GM12878 (cell line): ENCODE data around the gene BDH1. TPM values are rescaled to one million over a fixed set of nuclear protein-coding genes. Genes with fewer than 3 reads are reported as not detected.

Source experiments
- ATAC-seq: fragments of 200-7000 bp; cut with Tn5 transposase; 3 replicates; pipeline ENCODE4 v1.9.1; 2020; ENCODE audit warnings: mild to moderate bottlenecking, moderate library complexity
- BruUV-seq: library from RNA; stranded (reverse); fragments of 400-500 nt; replicated peaks from 2 replicates; lab custom pipeline; 2021; lab: Mats Ljungman, UMichigan
- CTCF ChIA-PET: fragments of 300-600 bp; sonication (Branson Sonifier 250); formaldehyde crosslinking; extraction: SDS; loops from one replicate; lab custom pipeline; 2021; ENCODE audit warnings: inconsistent platforms; lab: Yijun Ruan, JAX
- POLR2A ChIA-PET: fragments of 350-600 bp; formaldehyde crosslinking; extraction: SDS; loops from one replicate; lab custom pipeline; 2021; ENCODE audit warnings: inconsistent platforms; lab: Charles Lee
- RAD21 ChIA-PET: fragments of 300-600 bp; sonication (Branson Sonifier 250); formaldehyde crosslinking; loops from one replicate; lab custom pipeline; 2023; ENCODE audit warnings: antibody characterized with exemption; ENCODE audit not compliant: unreplicated experiment; lab: Charles Lee
- SMC1A ChIA-PET: fragments of 300-600 bp; sonication (Branson Sonifier 250); formaldehyde crosslinking; loops from one replicate; lab custom pipeline; 2023; ENCODE audit not compliant: unreplicated experiment, uncharacterized antibody; lab: Charles Lee
- DNase-seq: peaks from one replicate; pipeline ENCODE4 v3.0.0-alpha.2; 2011; ENCODE audit warnings: low read depth, low spot score
- FAIRE-seq: peaks from 3 replicates; lab custom pipeline; 2011; peaks lifted over from hg19 to GRCh38; lab: Jason Lieb, UNC
- H2AFZ ChIP-seq: 2 replicates; pipeline ENCODE4 v1.6.0; 2011; ENCODE audit warnings: low read depth, low read length, control low read depth; ENCODE audit not compliant: control insufficient read depth
- H3K27ac ChIP-seq: 2 replicates; pipeline ENCODE4 v1.5.1; 2011; ENCODE audit warnings: control low read depth; ENCODE audit not compliant: control insufficient read depth, insufficient read depth
- H3K27me3 ChIP-seq, 2 experiments: replicated peaks in 1 of 2; 2 replicates each; pipeline versions ENCODE4 v1.6.0 to v1.6.1; 2011; ENCODE audit warnings: low read length in 1 of 2; ENCODE audit not compliant: control insufficient read depth in 2 of 2, insufficient read depth in 2 of 2
- H3K36me3 ChIP-seq, 2 experiments: 2 replicates each; pipeline ENCODE4 v1.5.1; 2011; ENCODE audit warnings: low read length in 1 of 2; ENCODE audit not compliant: control insufficient read depth in 2 of 2, insufficient read depth in 2 of 2
- H3K4me1 ChIP-seq: 2 replicates; pipeline ENCODE4 v1.6.1; 2011; ENCODE audit warnings: mild to moderate bottlenecking, low read length, moderate library complexity, mixed read lengths; ENCODE audit not compliant: control insufficient read depth, insufficient read depth
- H3K4me2 ChIP-seq: 2 replicates; pipeline ENCODE4 v1.6.0; 2011; ENCODE audit warnings: control low read depth; ENCODE audit not compliant: control insufficient read depth, insufficient read depth
- H3K4me3 ChIP-seq: fragments of 200-600 bp; sonication (generic); 2 replicates; pipeline ENCODE4 v1.5.1; 2016
- H3K79me2 ChIP-seq: 2 replicates; pipeline ENCODE4 v1.6.0; 2011; ENCODE audit warnings: low read length; ENCODE audit not compliant: control insufficient read depth, insufficient read depth
- H3K9ac ChIP-seq: 2 replicates; pipeline ENCODE4 v1.8.0; 2011; ENCODE audit warnings: low read length, control low read depth, mixed read lengths; ENCODE audit not compliant: control insufficient read depth, insufficient read depth
- H3K9me3 ChIP-seq: replicated peaks from 3 replicates; pipeline ENCODE4 v1.5.1; 2011; ENCODE audit warnings: mild to moderate bottlenecking, low read length; ENCODE audit not compliant: control insufficient read depth, insufficient read depth
- H4K20me1 ChIP-seq: 2 replicates; pipeline ENCODE4 v1.6.0; 2011; ENCODE audit not compliant: control insufficient read depth, insufficient read depth
- CHD2 ChIP-seq: IDR thresholded peaks from 2 replicates; pipeline ENCODE4 v1.6.1; 2011; ENCODE audit warnings: low read depth, low read length, improper control_type of control experiment, borderline replicate concordance
- KLF5 ChIP-seq: fragments of 450-650 bp; IDR thresholded peaks from 2 replicates; pipeline ENCODE4 v1.6.1; 2014; ENCODE audit warnings: mild to moderate bottlenecking; ENCODE audit not compliant: partially characterized antibody
- MEF2A ChIP-seq: IDR thresholded peaks from 2 replicates; pipeline ENCODE4 v1.6.1; 2011; ENCODE audit warnings: low read depth, mild to moderate bottlenecking, low read length, moderate library complexity; ENCODE audit not compliant: insufficient read depth
- NR2C2 ChIP-seq: IDR thresholded peaks from 2 replicates; pipeline ENCODE4 v1.6.1; 2011; ENCODE audit warnings: borderline replicate concordance, low read depth; ENCODE audit not compliant: control insufficient read depth, insufficient read length
- NRF1 ChIP-seq: conservative IDR thresholded peaks from 2 replicates; pipeline ENCODE4 v1.6.1; 2011; ENCODE audit warnings: mild to moderate bottlenecking, low read depth, low read length, improper control_type of control experiment
- RB1 ChIP-seq: fragments of 450-650 bp; formaldehyde crosslinking; IDR thresholded peaks from 2 replicates; pipeline ENCODE4 v1.6.1; 2017; ENCODE audit warnings: mild to moderate bottlenecking, borderline replicate concordance
- SREBF2 ChIP-seq: IDR thresholded peaks from 2 replicates; pipeline ENCODE4 v1.6.1; 2012; ENCODE audit warnings: mild to moderate bottlenecking, low read length
- YBX1 ChIP-seq: fragments of 450-650 bp; IDR thresholded peaks from 2 replicates; pipeline ENCODE4 v1.6.1; 2016; ENCODE audit warnings: antibody characterized with exemption
- WGBS: methylation state at CpG from one replicate; pipeline ENCODE4 v1.1.6; 2016; ENCODE audit warnings: low lambda C conversion rate; ENCODE audit not compliant: insufficient replicate concordance, insufficient coverage; ENCODE audit errors: missing lambda C conversion rate; 5-methylcytosine and 5-hydroxymethylcytosine counted together
- in situ Hi-C: fragments of 300-500 bp; cut with MboI; formaldehyde crosslinking; loops from 9 replicates; pipeline ENCODE4 v1.14.3; 2018; ENCODE audit warnings: mixed read lengths
- intact Hi-C: fragments of 100-400 bp; cut with micrococcal nuclease; formaldehyde crosslinking; loops from one replicate; pipeline ENCODE4 v1.14.2; 2022; ENCODE audit not compliant: unreplicated experiment
- polyA plus RNA-seq, 11 experiments: library from polyadenylated mRNA; depleted of rRNA in 4 of 11; unstranded in 6 of 11; stranded (reverse) in 5 of 11; fragments of >200 nt; fragmentation: Nextera tagmentation in 4 of 11; fragmentation: Illumina TruSeq in 1 of 11; extraction: Ambion mirVana in 4 of 11; extraction: Trizol in 1 of 11; gene quantifications; 1 replicate in 1 of 11; 2 replicates in 10 of 11; pipeline versions ENCODE4 v1.2.1 to v1.2.3, GENCODE V29; 2011 to 2016; ENCODE audit warnings: inconsistent platforms in 2 of 11, missing spikeins in 2 of 11, low read depth in 1 of 11
- total RNA-seq, 4 experiments: library from RNA; depleted of rRNA in 3 of 4; stranded (reverse); fragments of >200 nt in 3 of 4; fragmentation: Illumina TruSeq in 1 of 4; extraction: Trizol in 1 of 4; gene quantifications; 2 replicates each; pipeline versions ENCODE4 v1.2.1 to v1.2.3, GENCODE V29; 2013 to 2021

BDH1 gene
- total and polyA plus RNA-seq, 10 of the 15 experiments (the other 5 are each of a cell fraction or from before 2014, with no cell fraction given) = 11.3 to 84.5 (median 60.3) TPM

- no TSS peak for BruUV-seq
- intact Hi-C loops = no loop called here
- Histone ChIP-seq H3K27ac (no peak overlapping the region), H3K4me3 (no peak overlapping the region), H3K4me1 (no peaks in the 10 kb centered on the region), H3K36me3 (peaks cover 0 to 7% of the 10 kb centered on the region in 2 experiments; a peak in 3 of 4 replicates), H3K9me3 (no peaks in the 10 kb centered on the region), H3K9ac (no peak overlapping the region), H3K79me2 (peaks cover 2% of the 10 kb centered on the region), H3K27me3 (no peaks in the 10 kb centered on the region)
- ChIA-PET POLR2A (no interaction called here), RAD21 (no interaction called here), CTCF (interaction anchor here (0.5 to 1.7 kb wide), 2 partner anchors 48 to 52 kb away, joined by 3 to 4 read pairs; no protein-coding TSS in a partner anchor)
- TF ChIP-seq SREBF2 = no peak
- no peak for TF ChIP-seq KLF5
- TF ChIP-seq MEF2A = no peak
- no peak for TF ChIP-seq RB1
- no peak for TF ChIP-seq YBX1
- TF ChIP-seq NR2C2 = no peak
- no peak for TF ChIP-seq NRF1
- no peak for TF ChIP-seq CHD2
- TF ChIP-seq, all 136 proteins: peak for 0
- no peak for ATAC-seq
- WGBS = 95% methylated on average over 11 of the region's 11 CpGs
- no peak overlapping the region for H2AFZ ChIP-seq
- H3K4me2 ChIP-seq = no peak overlapping the region
- no peak for FAIRE-seq
- no peak for DNase-seq
- H4K20me1 ChIP-seq = no peaks in the 10 kb centered on the region
- in situ Hi-C loops = no loop called here
- SMC1A ChIA-PET = no interaction called here
These were observed 8.3 kb downstream of the BDH1 start for GRCh38 chr3:197547306-197548011.
